ENCODE measurements around the gene CLGN.
A peak's percentile ranks its signal among the peaks of the same experiment; 100 is the strongest.

CLGN gene

GRCh38 chr4:140388015-140388414 lies 39.4 kb downstream of the CLGN start:
- Histone ChIP-seq H3K27me3 (ENCODE audit: control insufficient read depth in 5 of 5, insufficient read depth in 4 of 5, low read length in 5 of 5) (no peaks in the 10 kb centered on the region), H3K9ac (ENCODE audit: low read length in 5 of 5) (no peak overlapping the region), H3K9me3 (ENCODE audit: control insufficient read depth in 5 of 5, low read length in 5 of 5) (no peaks in the 10 kb centered on the region), H3K36me3 (ENCODE audit: control insufficient read depth in 5 of 5, insufficient read depth in 5 of 5, low read length in 5 of 5) (peaks cover 0 to 4% (median 0%) of the 10 kb centered on the region in 5 donors), H3K4me3 (ENCODE audit: low read depth in 1 of 5, low read length in 5 of 5) (no peak overlapping the region), H3K4me1 (ENCODE audit: control insufficient read depth in 5 of 5, insufficient read depth in 5 of 5, low read length in 5 of 5) (no peaks in the 10 kb centered on the region), H3K27ac (ENCODE audit: low read depth, low read length) (no peak overlapping the region)

- Histone ChIP-seq H3K4me3 (ENCODE audit: low read depth in 1 of 5, low read length in 5 of 5) (no peak overlapping the region), H3K36me3 (ENCODE audit: control insufficient read depth in 5 of 5, insufficient read depth in 5 of 5, low read length in 5 of 5) (peaks cover 0 to 17% (median 12%) of the 10 kb centered on the region in 5 donors), H3K27ac (ENCODE audit: low read depth, low read length) (no peak overlapping the region), H3K4me1 (ENCODE audit: control insufficient read depth in 5 of 5, insufficient read depth in 5 of 5, low read length in 5 of 5) (no peaks in the 10 kb centered on the region), H3K27me3 (ENCODE audit: control insufficient read depth in 5 of 5, insufficient read depth in 4 of 5, low read length in 5 of 5) (no peaks in the 10 kb centered on the region), H3K9me3 (ENCODE audit: control insufficient read depth in 5 of 5, low read length in 5 of 5) (no peaks in the 10 kb centered on the region), H3K9ac (ENCODE audit: low read length in 5 of 5) (no peak overlapping the region)
These were observed 44.7 kb downstream of the CLGN start for GRCh38 chr4:140382732-140383131.

- Histone ChIP-seq H3K9ac (ENCODE audit: low read length in 5 of 5) (peak overlapping the region; percentile 84 to 89 (median 87)), H3K4me3 (ENCODE audit: low read depth in 1 of 5, low read length in 5 of 5) (peak overlapping the region; percentile 78 to 95 (median 88)), H3K27me3 (ENCODE audit: control insufficient read depth in 5 of 5, insufficient read depth in 4 of 5, low read length in 5 of 5) (no peaks in the 10 kb centered on the region), H3K36me3 (ENCODE audit: control insufficient read depth in 5 of 5, insufficient read depth in 5 of 5, low read length in 5 of 5) (peaks cover 0 to under 1% (median 0%) of the 10 kb centered on the region in 5 donors), H3K4me1 (ENCODE audit: control insufficient read depth in 5 of 5, insufficient read depth in 5 of 5, low read length in 5 of 5) (peaks cover 9 to 23% (median 19%) of the 10 kb centered on the region in 5 donors), H3K27ac (ENCODE audit: low read depth, low read length) (peak overlapping the region; percentile 78), H3K9me3 (ENCODE audit: control insufficient read depth in 5 of 5, low read length in 5 of 5) (no peaks in the 10 kb centered on the region)
These were observed 53.3 kb downstream of the CLGN start for GRCh38 chr4:140374130-140374477.

DNA sequence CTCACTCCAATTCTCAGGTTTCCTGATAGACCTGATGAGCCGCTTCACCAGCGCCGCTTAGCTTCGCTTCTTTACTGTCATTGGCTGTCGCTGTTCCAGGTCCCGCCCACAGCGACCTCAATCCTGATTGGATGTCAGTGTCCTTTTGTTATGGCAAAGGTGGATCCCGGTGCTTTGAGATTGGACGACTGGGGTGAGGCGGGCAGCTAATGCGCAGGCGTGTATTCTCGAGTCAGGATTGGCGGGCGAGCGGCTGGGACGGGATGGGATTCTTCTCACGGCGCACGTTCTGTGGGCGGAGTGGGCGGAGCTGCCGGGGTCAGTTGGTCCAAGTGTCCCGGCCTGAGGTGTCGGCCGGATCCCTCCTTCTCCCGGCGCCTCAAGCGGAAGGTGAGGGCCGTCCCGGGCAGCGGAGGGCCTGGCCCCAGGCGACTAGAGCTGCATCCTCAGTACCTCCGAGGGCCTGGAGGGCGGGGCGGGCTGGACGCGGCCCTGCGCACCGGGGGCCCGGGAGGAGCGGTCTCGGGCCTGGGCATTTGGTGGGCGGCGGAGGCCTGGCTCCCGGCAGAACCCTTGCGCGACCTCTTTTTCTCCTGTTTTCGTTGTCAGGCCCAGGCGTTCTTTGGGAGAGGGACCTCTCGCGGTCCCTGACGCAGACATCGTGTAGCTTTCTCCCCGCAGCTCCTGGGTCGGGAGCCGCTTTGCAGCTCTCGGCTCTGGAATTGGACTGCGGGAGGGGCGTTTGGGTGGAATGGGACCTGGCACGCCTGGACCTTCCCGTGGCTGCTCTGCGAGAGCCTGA lies 53.9 kb downstream of the CLGN start, which contains the start of gene SCOC:
SCOC (plus strand) TSS at position 319 of the 802 bp plus-strand sequence. CDS start 5,525 bp downstream, outside the sequence.
- Histone ChIP-seq H3K36me3 (ENCODE audit: control insufficient read depth in 5 of 5, insufficient read depth in 5 of 5, low read length in 5 of 5) (no peaks in the 10 kb centered on the region), H3K27ac (ENCODE audit: low read depth, low read length) (peak within 1 kb of the TSS; percentile 82), H3K27me3 (ENCODE audit: control insufficient read depth in 5 of 5, insufficient read depth in 4 of 5, low read length in 5 of 5) (no peaks in the 10 kb centered on the region), H3K9ac (ENCODE audit: low read length in 5 of 5) (peak within 1 kb of the TSS; percentile 85 to 90 (median 88)), H3K4me1 (ENCODE audit: control insufficient read depth in 5 of 5, insufficient read depth in 5 of 5, low read length in 5 of 5) (peaks cover 9 to 23% (median 19%) of the 10 kb centered on the region in 5 donors), H3K9me3 (ENCODE audit: control insufficient read depth in 5 of 5, low read length in 5 of 5) (no peaks in the 10 kb centered on the region), H3K4me3 (ENCODE audit: low read depth in 1 of 5, low read length in 5 of 5) (peak within 1 kb of the TSS; percentile 83 to 95 (median 88))

GRCh38 chr4:140372751-140373327 lies 54.6 kb downstream of the CLGN start:
- H3K4me3 ChIP-seq (ENCODE audit: low read depth in 1 of 5, low read length in 5 of 5) = peak overlapping the region; percentile 72 to 95 (median 88)
- H3K27me3 ChIP-seq (ENCODE audit: control insufficient read depth in 5 of 5, insufficient read depth in 4 of 5, low read length in 5 of 5) = no peaks in the 10 kb centered on the region
- peaks cover 9 to 23% (median 19%) of the 10 kb centered on the region in 5 donors for H3K4me1 ChIP-seq (ENCODE audit: control insufficient read depth in 5 of 5, insufficient read depth in 5 of 5, low read length in 5 of 5)
- H3K9me3 ChIP-seq (ENCODE audit: control insufficient read depth in 5 of 5, low read length in 5 of 5) = no peaks in the 10 kb centered on the region
- peak overlapping the region; percentile 82 for H3K27ac ChIP-seq (ENCODE audit: low read depth, low read length)
- no peaks in the 10 kb centered on the region for H3K36me3 ChIP-seq (ENCODE audit: control insufficient read depth in 5 of 5, insufficient read depth in 5 of 5, low read length in 5 of 5)
- peak overlapping the region; percentile 59 to 90 (median 69) for H3K9ac ChIP-seq (ENCODE audit: low read length in 5 of 5)

DNA sequence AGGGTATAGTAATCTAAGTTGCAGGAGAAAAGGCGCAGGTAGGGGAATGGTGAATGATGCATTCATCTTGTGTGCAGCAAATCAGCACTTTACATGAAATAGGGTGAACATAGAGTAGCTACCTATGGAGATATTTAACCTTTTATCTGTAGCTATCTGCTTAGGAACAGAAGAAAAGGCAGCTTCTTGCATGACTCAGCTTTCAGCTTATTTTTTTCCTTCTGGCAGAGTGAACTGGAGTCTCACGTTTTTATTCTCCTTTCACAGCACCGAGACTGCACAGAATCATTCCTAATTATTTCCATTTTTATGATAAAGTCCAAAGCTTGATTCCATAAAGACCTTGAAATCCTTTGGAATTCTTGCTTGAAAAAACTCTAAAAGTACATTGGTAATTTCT lies 58.8 kb downstream of the CLGN start:
- Histone ChIP-seq H3K4me1 (ENCODE audit: control insufficient read depth in 5 of 5, insufficient read depth in 5 of 5, low read length in 5 of 5) (peaks cover 5 to 8% (median 7%) of the 10 kb centered on the region in 5 donors), H3K27ac (ENCODE audit: low read depth, low read length) (no peak overlapping the region), H3K9ac (ENCODE audit: low read length in 5 of 5) (no peak overlapping the region), H3K4me3 (ENCODE audit: low read depth in 1 of 5, low read length in 5 of 5) (no peak overlapping the region), H3K36me3 (ENCODE audit: control insufficient read depth in 5 of 5, insufficient read depth in 5 of 5, low read length in 5 of 5) (no peaks in the 10 kb centered on the region), H3K27me3 (ENCODE audit: control insufficient read depth in 5 of 5, insufficient read depth in 4 of 5, low read length in 5 of 5) (no peaks in the 10 kb centered on the region), H3K9me3 (ENCODE audit: control insufficient read depth in 5 of 5, low read length in 5 of 5) (no peaks in the 10 kb centered on the region)

DNA sequence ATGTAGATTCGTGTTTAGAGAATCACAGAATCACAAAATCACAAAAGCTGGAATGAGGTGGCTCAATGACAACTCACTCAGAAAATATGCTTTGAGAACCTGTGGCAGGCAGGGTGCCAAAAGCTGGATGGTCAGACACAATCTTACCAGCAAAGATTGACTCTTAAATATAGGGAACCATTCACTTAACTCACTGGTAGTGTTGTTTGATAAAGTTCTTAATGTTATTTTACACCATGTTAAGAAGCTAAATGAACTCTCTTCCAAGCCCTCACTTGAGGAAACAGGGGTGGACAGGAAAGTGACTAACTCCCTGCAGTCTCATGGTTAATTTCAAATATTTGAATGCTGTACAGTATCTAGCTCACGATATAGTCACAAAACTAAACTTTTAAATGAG lies 59.7 kb downstream of the CLGN start:
- Histone ChIP-seq H3K9me3 (ENCODE audit: control insufficient read depth in 5 of 5, low read length in 5 of 5) (no peaks in the 10 kb centered on the region), H3K27me3 (ENCODE audit: control insufficient read depth in 5 of 5, insufficient read depth in 4 of 5, low read length in 5 of 5) (no peaks in the 10 kb centered on the region), H3K27ac (ENCODE audit: low read depth, low read length) (no peak overlapping the region), H3K9ac (ENCODE audit: low read length in 5 of 5) (no peak overlapping the region), H3K4me1 (ENCODE audit: control insufficient read depth in 5 of 5, insufficient read depth in 5 of 5, low read length in 5 of 5) (peaks cover 2 to 5% (median 4%) of the 10 kb centered on the region in 5 donors), H3K36me3 (ENCODE audit: control insufficient read depth in 5 of 5, insufficient read depth in 5 of 5, low read length in 5 of 5) (no peaks in the 10 kb centered on the region), H3K4me3 (ENCODE audit: low read depth in 1 of 5, low read length in 5 of 5) (no peak overlapping the region)

DNA sequence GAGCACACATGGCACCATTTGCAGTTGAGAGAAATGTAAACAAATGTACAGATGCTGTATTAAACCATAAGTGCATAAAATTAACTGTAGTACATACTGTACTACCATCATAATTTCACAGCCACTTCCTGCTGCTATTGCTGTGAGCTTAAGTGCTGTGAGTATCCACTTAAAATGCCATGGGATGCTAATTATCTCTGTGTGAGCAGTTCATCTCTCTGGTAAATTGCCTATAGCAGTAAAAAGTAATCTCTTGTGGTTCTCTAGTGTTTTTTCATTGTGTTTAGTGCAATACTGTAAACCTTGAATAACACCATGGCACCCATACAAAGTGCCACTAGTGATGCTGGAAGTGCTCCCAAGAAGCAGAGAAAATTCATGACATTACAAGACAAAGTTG lies 63.9 kb downstream of the CLGN start:
- no peaks in the 10 kb centered on the region for H3K27me3 ChIP-seq (ENCODE audit: control insufficient read depth in 5 of 5, insufficient read depth in 4 of 5, low read length in 5 of 5)
- H3K36me3 ChIP-seq (ENCODE audit: control insufficient read depth in 5 of 5, insufficient read depth in 5 of 5, low read length in 5 of 5) = no peaks in the 10 kb centered on the region
- H3K27ac ChIP-seq (ENCODE audit: low read depth, low read length) = no peak overlapping the region
- H3K4me3 ChIP-seq (ENCODE audit: low read depth in 1 of 5, low read length in 5 of 5) = no peak overlapping the region
- no peaks in the 10 kb centered on the region for H3K4me1 ChIP-seq (ENCODE audit: control insufficient read depth in 5 of 5, insufficient read depth in 5 of 5, low read length in 5 of 5)
- H3K9me3 ChIP-seq (ENCODE audit: control insufficient read depth in 5 of 5, low read length in 5 of 5) = no peaks in the 10 kb centered on the region
- no peak overlapping the region for H3K9ac ChIP-seq (ENCODE audit: low read length in 5 of 5)

- Histone ChIP-seq H3K36me3 (ENCODE audit: control insufficient read depth in 5 of 5, insufficient read depth in 5 of 5, low read length in 5 of 5) (no peaks in the 10 kb centered on the region), H3K27me3 (ENCODE audit: control insufficient read depth in 5 of 5, insufficient read depth in 4 of 5, low read length in 5 of 5) (peaks cover 0 to 3% (median 0%) of the 10 kb centered on the region in 5 donors), H3K27ac (ENCODE audit: low read depth, low read length) (no peak overlapping the region), H3K4me1 (ENCODE audit: control insufficient read depth in 5 of 5, insufficient read depth in 5 of 5, low read length in 5 of 5) (no peaks in the 10 kb centered on the region), H3K9ac (ENCODE audit: low read length in 5 of 5) (no peak overlapping the region), H3K4me3 (ENCODE audit: low read depth in 1 of 5, low read length in 5 of 5) (no peak overlapping the region), H3K9me3 (ENCODE audit: control insufficient read depth in 5 of 5, low read length in 5 of 5) (no peaks in the 10 kb centered on the region)
These were observed 64.4 kb downstream of the CLGN start for GRCh38 chr4:140363051-140363450.

- Histone ChIP-seq H3K4me1 (ENCODE audit: control insufficient read depth in 5 of 5, insufficient read depth in 5 of 5, low read length in 5 of 5) (no peaks in the 10 kb centered on the region), H3K27me3 (ENCODE audit: control insufficient read depth in 5 of 5, insufficient read depth in 4 of 5, low read length in 5 of 5) (peaks cover 0 to 6% (median 0%) of the 10 kb centered on the region in 5 donors), H3K9me3 (ENCODE audit: control insufficient read depth in 5 of 5, low read length in 5 of 5) (no peaks in the 10 kb centered on the region), H3K27ac (ENCODE audit: low read depth, low read length) (no peak overlapping the region), H3K36me3 (ENCODE audit: control insufficient read depth in 5 of 5, insufficient read depth in 5 of 5, low read length in 5 of 5) (no peaks in the 10 kb centered on the region), H3K4me3 (ENCODE audit: low read depth in 1 of 5, low read length in 5 of 5) (no peak overlapping the region), H3K9ac (ENCODE audit: low read length in 5 of 5) (no peak overlapping the region)
These were observed 66.3 kb downstream of the CLGN start for GRCh38 chr4:140361099-140361498.
